GM08714 (cell line): ENCODE data around the gene PNMT.

Source experiments
- H3K4me3 ChIP-seq: fragments of 200-500 bp; sonication (Bioruptor generic); 2 replicates; pipeline ENCODE4 v1.5.1; 2014; ENCODE audit warnings: mild to moderate bottlenecking, low read length, inconsistent platforms
- ZNF274 ChIP-seq: IDR thresholded peaks from 2 replicates; pipeline ENCODE4 v1.6.1; 2012; ENCODE audit warnings: mild to moderate bottlenecking, low read depth, low read length

The PNMT gene

GRCh38 chr17:39676198-39676819 is 8.1 kb downstream of the PNMT start:
- no peak overlapping the region for H3K4me3 ChIP-seq
- no peak for TF ChIP-seq ZNF274

- no peak overlapping the region for H3K4me3 ChIP-seq
These were observed 8.8 kb downstream of the PNMT start for GRCh38 chr17:39677072-39677471.

DNA sequence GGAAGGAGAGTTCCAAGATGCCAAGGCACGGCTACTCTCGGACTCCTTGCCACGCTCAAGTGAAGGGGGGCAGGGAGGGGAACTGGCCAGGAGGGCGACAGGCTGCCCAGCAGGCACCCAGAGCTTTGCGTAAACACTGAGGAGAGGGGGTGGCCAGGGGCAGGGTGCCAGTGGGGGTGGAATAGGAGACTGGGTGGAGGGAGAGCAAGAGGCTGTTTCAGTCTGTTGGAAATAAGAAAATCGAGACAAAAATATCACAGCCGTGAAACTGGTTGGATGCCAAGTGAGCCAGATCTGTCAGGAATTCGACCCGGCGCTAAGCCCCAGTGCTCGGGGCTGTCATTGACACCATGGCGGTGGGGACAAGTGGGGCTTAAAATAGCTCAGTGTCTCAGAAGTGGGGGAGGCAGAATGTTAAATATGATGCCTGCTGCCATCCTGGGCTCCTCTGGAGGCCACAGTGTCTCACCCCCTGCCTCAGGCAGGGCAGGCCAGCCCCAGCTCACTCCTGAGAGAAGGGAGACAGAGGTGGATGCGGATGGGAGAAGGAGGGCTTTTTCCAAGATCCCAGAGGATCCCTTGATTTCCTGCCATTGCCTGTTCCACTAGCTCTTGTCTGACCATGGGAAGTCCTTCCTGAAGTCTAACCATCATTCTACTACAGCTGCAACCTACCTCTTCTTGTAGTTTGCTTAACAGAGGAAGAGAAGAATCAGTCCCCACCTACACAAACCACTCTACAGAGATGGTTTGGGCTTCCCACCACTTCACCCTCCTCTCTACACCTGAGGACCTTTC is 9.5 kb downstream of the PNMT start:
- no peak for TF ChIP-seq ZNF274
- H3K4me3 ChIP-seq: no peak overlapping the region

More at GRCh38 chr17:39677072-39677471, 8.8 kb downstream of the PNMT start:
- TF ChIP-seq ZNF274: no peak

DNA sequence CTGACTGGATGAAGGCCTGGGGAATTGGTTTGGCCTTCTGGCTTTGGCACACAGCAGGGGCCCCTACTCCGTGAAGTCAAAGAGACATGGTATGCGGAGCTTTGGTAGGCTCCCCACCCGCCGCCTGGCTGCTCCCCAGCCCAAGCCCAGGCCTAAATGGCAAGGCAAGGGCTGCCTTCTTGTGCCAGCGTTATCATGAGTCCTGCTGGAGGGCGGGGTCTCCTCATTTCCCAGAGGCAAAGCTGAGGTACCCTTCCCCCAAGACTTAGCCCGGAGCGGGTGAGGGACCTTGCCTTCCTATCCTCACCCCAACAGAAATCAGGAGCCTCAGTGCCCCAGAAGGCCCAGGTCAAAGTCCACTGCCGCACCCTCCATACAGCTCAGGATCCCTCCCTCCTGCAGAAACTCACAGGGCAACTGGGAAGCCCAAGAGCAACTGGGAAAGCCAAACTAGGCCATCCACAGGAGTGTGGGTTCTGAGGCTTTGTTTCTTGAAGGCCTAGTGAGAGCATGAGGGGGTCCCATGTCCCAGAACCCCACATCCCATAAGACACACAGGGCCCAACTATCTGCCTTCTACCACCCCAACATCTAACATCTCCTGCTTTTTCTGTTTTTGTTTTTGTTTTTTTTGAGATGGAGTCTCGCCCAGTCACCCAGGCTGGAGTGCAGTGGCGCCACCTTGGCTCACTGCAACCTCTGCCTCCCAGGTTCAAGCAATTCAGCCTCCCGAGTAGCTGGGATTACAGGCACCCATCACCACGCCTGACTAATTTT is 10.3 kb downstream of the PNMT start:
- no peak overlapping the region for H3K4me3 ChIP-seq
- no peak for TF ChIP-seq ZNF274

DNA sequence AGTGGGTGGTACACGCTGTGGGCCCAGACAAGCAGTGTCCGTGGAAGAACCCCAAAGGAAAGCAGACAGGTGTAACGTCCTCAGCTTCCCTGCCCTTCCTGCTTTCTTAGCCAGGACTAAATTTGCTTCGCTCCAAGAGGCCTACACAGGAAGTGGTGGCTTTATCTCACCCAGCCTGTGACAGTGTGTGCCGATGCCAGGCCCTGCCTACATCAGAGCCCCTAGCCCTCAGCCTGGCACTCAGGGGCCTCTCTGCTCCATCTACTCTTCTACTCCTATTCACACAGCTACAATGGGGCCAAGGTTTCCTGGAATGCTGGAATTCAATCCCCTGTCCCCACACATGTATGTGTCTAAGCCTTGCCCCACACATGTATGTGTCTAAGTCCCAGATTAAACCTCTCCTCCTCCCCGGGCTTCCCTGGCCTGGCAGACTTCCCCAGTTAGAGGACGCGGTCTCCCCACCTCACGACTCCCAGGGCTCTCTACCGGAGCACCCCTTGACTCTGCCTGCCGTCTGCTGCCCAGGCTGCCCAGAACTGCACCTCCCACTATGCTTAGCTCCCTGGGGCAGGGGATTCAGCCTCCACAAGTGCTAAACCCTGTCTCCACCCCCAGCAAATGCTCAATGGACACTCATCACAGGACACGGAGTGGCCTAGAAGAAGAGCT is 11.4 kb downstream of the PNMT start:
- no peak overlapping the region for H3K4me3 ChIP-seq
- TF ChIP-seq ZNF274: no peak

DNA sequence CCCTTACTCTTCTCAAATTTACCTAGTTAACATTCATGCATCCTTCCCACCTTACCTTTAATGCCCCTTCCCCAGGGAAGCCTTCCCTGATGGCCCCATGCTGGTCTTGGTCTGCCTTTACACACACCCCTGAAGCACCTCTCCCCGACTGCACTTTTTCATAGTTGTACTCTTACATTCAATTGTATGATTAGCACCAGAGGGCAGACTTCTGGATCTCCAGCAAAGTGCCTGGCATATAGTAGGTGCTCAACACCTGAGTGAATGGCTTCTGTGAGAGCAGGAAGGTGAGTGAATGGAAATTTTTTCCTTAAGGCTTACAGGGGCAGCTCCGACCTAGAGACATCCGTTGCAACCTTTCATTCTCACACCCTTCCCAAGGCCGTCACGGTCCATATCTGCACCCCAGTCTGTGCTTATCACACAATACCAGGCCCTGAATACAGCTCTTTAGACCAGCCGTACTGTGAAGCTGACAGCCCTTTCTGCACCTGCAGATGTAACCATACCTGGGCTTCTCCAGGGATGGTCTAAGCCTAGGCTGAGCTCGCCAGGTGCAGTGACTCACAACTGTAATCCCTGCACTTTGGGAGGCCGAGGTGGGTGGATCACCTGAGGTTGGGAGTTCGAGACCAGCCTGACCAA is 15.2 kb downstream of the PNMT start:
- TF ChIP-seq ZNF274: no peak
- H3K4me3 ChIP-seq: no peak overlapping the region

GRCh38 chr17:39684369-39685192 is 16.3 kb downstream of the PNMT start:
- no peak for TF ChIP-seq ZNF274
- no peak overlapping the region for H3K4me3 ChIP-seq

DNA sequence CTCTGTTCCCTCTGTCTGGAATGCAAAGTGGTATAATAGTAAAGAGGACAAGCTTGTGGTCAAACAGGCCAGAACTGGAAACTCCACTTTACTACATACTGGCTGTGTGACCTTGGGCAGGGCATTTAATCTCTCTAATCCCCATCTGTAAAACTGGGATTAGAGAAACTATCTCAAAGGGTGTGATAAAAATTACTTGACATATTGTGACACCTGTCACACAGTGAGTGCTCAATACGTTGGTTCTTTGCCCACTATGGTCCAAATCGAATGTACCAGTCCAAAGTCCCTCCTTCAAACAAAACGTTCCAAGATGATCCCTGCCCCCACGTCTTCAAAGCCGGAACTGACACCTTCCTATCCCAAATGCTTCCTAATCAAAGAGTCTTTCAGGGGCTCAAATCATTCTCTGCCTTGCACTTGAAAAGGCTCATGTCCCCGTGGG is 18.9 kb downstream of the PNMT start:
- no peak for TF ChIP-seq ZNF274
- peak overlapping the region; percentile 88 for H3K4me3 ChIP-seq

GRCh38 chr17:39687546-39688474 is 19.6 kb downstream of the PNMT start, which contains the start of gene PGAP3:
Gene PGAP3, minus strand, starts transcription at chr17:39688057. Its CDS starts 43 bp downstream, at chr17:39688014.
- TF ChIP-seq ZNF274: no peak
- H3K4me3 ChIP-seq: peak within 1 kb of the TSS; percentile 88

GRCh38 chr17:39688475-39688835 is 20.2 kb downstream of the PNMT start:
- peak overlapping the region; percentile 88 for H3K4me3 ChIP-seq
- TF ChIP-seq ZNF274: no peak

DNA sequence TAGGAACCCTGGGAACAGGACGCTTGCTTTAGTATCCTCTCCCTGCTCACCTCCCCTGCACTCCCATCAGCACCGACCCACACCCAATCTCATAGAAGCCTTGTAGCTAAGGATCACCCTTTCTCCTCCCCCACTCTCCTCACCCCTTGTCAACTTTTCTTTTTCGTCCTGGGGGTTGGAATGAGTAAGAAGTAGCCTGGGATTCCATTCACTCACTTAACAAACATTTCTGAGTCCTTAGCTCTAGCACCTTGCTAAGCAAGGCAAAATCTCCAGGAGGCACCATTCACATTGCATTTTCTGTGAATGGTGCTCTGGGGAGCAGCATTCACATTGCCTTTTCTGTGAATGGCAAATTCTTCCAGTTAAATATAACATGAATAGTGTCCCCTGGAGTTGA is 20.7 kb downstream of the PNMT start:
- peak overlapping the region; percentile 88; the same call in 1 of the 2 replicates for H3K4me3 ChIP-seq
- TF ChIP-seq ZNF274: no peak

DNA sequence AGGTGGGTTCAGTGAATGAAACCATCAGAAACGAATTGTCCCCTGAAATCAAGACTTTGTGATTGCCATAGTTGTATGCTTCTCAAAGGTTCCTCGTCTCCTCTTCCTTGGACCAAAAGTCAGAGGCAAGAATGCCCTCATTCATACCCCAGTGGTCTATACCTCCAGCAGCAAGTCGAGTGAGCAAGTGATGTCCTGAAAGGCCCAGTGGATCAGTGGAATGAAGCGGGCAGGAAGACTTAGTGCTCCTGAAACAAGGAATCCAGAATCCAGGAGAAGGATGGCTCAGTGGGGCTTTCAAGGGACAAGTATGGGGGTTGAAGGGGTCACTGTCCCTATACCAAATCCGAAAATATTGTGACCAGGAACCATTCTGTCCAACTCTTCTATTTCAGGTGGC is 26.3 kb downstream of the PNMT start:
- no peak for TF ChIP-seq ZNF274
- no peak overlapping the region for H3K4me3 ChIP-seq
